ENCODE data around the gene AUTS2.

GRCh38 chr7:70529436-70529835 lies 931.2 kb downstream of the AUTS2 start:
- TF ChIP-seq CTCF (IDR thresholded peaks at IDR 0.05) (no peak), EP300 (IDR thresholded peaks at IDR 0.05; ENCODE audit: low read depth) (no peak)
